Mesenchymal stem cell (in vitro differentiated cells and primary cell): Measurements from ENCODE around the gene WDR1.

Experiments used
- DNase-seq: peaks from one replicate; pipeline ENCODE4 v3.0.0-alpha.2; 2013
- H2AFZ ChIP-seq: one replicate; pipeline ENCODE4 v1.6.1; 2013; ENCODE audit warnings: low read depth, mild to moderate bottlenecking, control low read depth, inconsistent platforms, low read length, moderate library complexity
- H2AK5ac ChIP-seq: 2 replicates; pipeline ENCODE4 v1.6.1; 2013; ENCODE audit warnings: low read length, moderate library complexity, mild to moderate bottlenecking, inconsistent platforms; ENCODE audit not compliant: severe bottlenecking
- H2BK120ac ChIP-seq: one replicate; pipeline ENCODE4 v1.6.1; 2013; ENCODE audit warnings: low read depth, mild to moderate bottlenecking, inconsistent platforms, low read length, moderate library complexity
- H2BK12ac ChIP-seq, 2 experiments: one replicate each; pipeline ENCODE4 v1.6.1; 2013; ENCODE audit warnings: inconsistent platforms in 2 of 2, low read length in 2 of 2, mild to moderate bottlenecking in 2 of 2, moderate library complexity in 2 of 2, control low read depth in 1 of 2
- H2BK15ac ChIP-seq: one replicate; pipeline ENCODE4 v1.6.1; 2013; ENCODE audit warnings: mild to moderate bottlenecking, low read depth, inconsistent platforms; ENCODE audit not compliant: poor library complexity, severe bottlenecking
- H2BK5ac ChIP-seq: 2 replicates; pipeline ENCODE4 v1.6.1; 2013; ENCODE audit warnings: low read depth, mild to moderate bottlenecking, low read length, control low read depth, inconsistent platforms; ENCODE audit not compliant: poor library complexity, severe bottlenecking
- H3K14ac ChIP-seq, 2 experiments: one replicate each; pipeline ENCODE4 v1.6.1; 2013; ENCODE audit warnings: inconsistent platforms in 2 of 2, low read length in 2 of 2, control low read depth in 1 of 2, mild to moderate bottlenecking in 1 of 2, moderate library complexity in 1 of 2
- H3K18ac ChIP-seq, 2 experiments: one replicate each; pipeline ENCODE4 v1.6.1; 2013; ENCODE audit warnings: inconsistent platforms in 2 of 2, low read length in 2 of 2, control low read depth in 1 of 2, low read depth in 1 of 2, mild to moderate bottlenecking in 1 of 2
- H3K23ac ChIP-seq, 2 experiments: one replicate each; pipeline ENCODE4 v1.6.1; 2013; ENCODE audit warnings: inconsistent platforms in 2 of 2, low read length in 2 of 2, mild to moderate bottlenecking in 2 of 2, moderate library complexity in 2 of 2, control low read depth in 1 of 2
- H3K27ac ChIP-seq: 2 replicates; pipeline ENCODE4 v1.5.1; 2013; ENCODE audit warnings: mild to moderate bottlenecking, moderate library complexity, low read length, control low read depth, inconsistent platforms; ENCODE audit not compliant: poor library complexity, severe bottlenecking
- H3K27me3 ChIP-seq, 2 experiments: 2 replicates each; pipeline versions ENCODE4 v1.6.1 to v1.7.0; 2013; ENCODE audit warnings: low read length in 2 of 2, mild to moderate bottlenecking in 2 of 2, moderate library complexity in 2 of 2, control low read depth in 1 of 2, inconsistent platforms in 1 of 2; ENCODE audit not compliant: control insufficient read depth in 1 of 2, insufficient read depth in 1 of 2
- H3K36me3 ChIP-seq, 2 experiments: 2 replicates each; pipeline versions ENCODE4 v1.6.1 to v1.7.0; 2013; ENCODE audit warnings: low read length in 2 of 2, control low read depth in 1 of 2, inconsistent platforms in 1 of 2, low read depth in 1 of 2, mild to moderate bottlenecking in 1 of 2; ENCODE audit not compliant: insufficient read depth in 2 of 2, control insufficient read depth in 1 of 2
- H3K4ac ChIP-seq, 2 experiments: one replicate each; pipeline ENCODE4 v1.6.1; 2013; ENCODE audit warnings: inconsistent platforms in 2 of 2, low read length in 2 of 2, mild to moderate bottlenecking in 2 of 2, moderate library complexity in 2 of 2, control low read depth in 1 of 2, low read depth in 1 of 2
- H3K4me1 ChIP-seq: 2 replicates; pipeline ENCODE4 v1.6.1; 2013; ENCODE audit warnings: low read depth, low read length, control low read depth; ENCODE audit not compliant: control insufficient read depth, insufficient read depth
- H3K4me2 ChIP-seq: 2 replicates; pipeline ENCODE4 v1.6.1; 2013; ENCODE audit warnings: low read length, mild to moderate bottlenecking, inconsistent platforms; ENCODE audit not compliant: poor library complexity, severe bottlenecking
- H3K4me3 ChIP-seq, 2 experiments: 2 replicates each; pipeline versions ENCODE4 v1.5.1 to v1.7.0; 2013; ENCODE audit warnings: low read length in 2 of 2, mild to moderate bottlenecking in 2 of 2, control low read depth in 1 of 2, low read depth in 1 of 2; ENCODE audit not compliant: insufficient read depth in 1 of 2
- H3K79me1 ChIP-seq: replicated peaks from 2 replicates; pipeline ENCODE4 v1.6.1; 2013; ENCODE audit warnings: mild to moderate bottlenecking, control low read depth, low read length, inconsistent platforms; ENCODE audit not compliant: poor library complexity, severe bottlenecking
- H3K9ac ChIP-seq: 2 replicates; pipeline ENCODE4 v1.7.0; 2013; ENCODE audit warnings: mild to moderate bottlenecking, low read length, moderate library complexity
- H3K9me3 ChIP-seq: 2 replicates; pipeline ENCODE4 v1.7.0; 2013; ENCODE audit warnings: mild to moderate bottlenecking, low read length; ENCODE audit not compliant: control insufficient read depth
- H4K8ac ChIP-seq: one replicate; pipeline ENCODE4 v1.6.1; 2013; ENCODE audit warnings: inconsistent platforms, mild to moderate bottlenecking, low read length, moderate library complexity
- H4K91ac ChIP-seq: one replicate; pipeline ENCODE4 v1.6.1; 2013; ENCODE audit warnings: mild to moderate bottlenecking, low read length, inconsistent platforms
- WGBS: methylation state at CpG from one replicate; pipeline ENCODE4 v1.1.7; 2013; ENCODE audit warnings: mixed read lengths; 5-methylcytosine and 5-hydroxymethylcytosine counted together

WDR1 gene

GRCh38 chr4:10106421-10107039, 10.1 kb downstream of the WDR1 start:
- Histone ChIP-seq H3K18ac (peak overlapping the region; percentile 76 to 84), H3K27me3 (no peaks in the 10 kb centered on the region), H2BK15ac (peak overlapping the region; percentile 92), H2BK12ac (peak overlapping the region; percentile 23 to 70), H3K4me3 (peak overlapping the region in 1 of 2 experiments; percentile 63), H3K9me3 (no peaks in the 10 kb centered on the region), H3K79me1 (no peaks in the 10 kb centered on the region), H3K4me2 (peak overlapping the region; percentile 45), H3K4ac (peak overlapping the region; percentile 60 to 75), H3K14ac (peak overlapping the region in 1 of 2 experiments; percentile 73), H2BK5ac (peak overlapping the region; percentile 76), H2BK120ac (no peak overlapping the region), H3K4me1 (peaks cover 78% of the 10 kb centered on the region), H2AFZ (no peak overlapping the region), H4K8ac (peak overlapping the region; percentile 67), H4K91ac (peak overlapping the region; percentile 35), H3K9ac (peak overlapping the region; percentile 75), H3K36me3 (peaks cover 62 to 69% of the 10 kb centered on the region in 2 experiments), H2AK5ac (peak overlapping the region; percentile 72), H3K27ac (peak overlapping the region; percentile 92), H3K23ac (no peak overlapping the region)
- peak; percentile 95 for DNase-seq
- WGBS: 11% methylated on average over 11 of the region's 13 CpGs

- no peak for DNase-seq
- H2AFZ ChIP-seq: no peak overlapping the region
- H3K4me1 ChIP-seq: peaks cover 76% of the 10 kb centered on the region
- H2BK120ac ChIP-seq: no peak overlapping the region
- H3K36me3 ChIP-seq: peaks cover 62 to 69% of the 10 kb centered on the region in 2 experiments
- peak overlapping the region; percentile 72 for H2AK5ac ChIP-seq
- H3K79me1 ChIP-seq: no peaks in the 10 kb centered on the region
- H4K8ac ChIP-seq: no peak overlapping the region
- H3K27me3 ChIP-seq: no peaks in the 10 kb centered on the region
- H3K23ac ChIP-seq: no peak overlapping the region
- no peak overlapping the region for H4K91ac ChIP-seq
- H2BK15ac ChIP-seq: no peak overlapping the region
- no peaks in the 10 kb centered on the region for H3K9me3 ChIP-seq
- peak overlapping the region; percentile 92 for H3K27ac ChIP-seq
- peak overlapping the region in 1 of 2 experiments; percentile 73 for H3K14ac ChIP-seq
- peak overlapping the region in 1 of 2 experiments; percentile 23 for H2BK12ac ChIP-seq
- H3K4me3 ChIP-seq: peak overlapping the region in 1 of 2 experiments; percentile 63
- WGBS: 100% methylated on average over 1 of the region's 4 CpGs
- H3K4ac ChIP-seq: no peak overlapping the region
- peak overlapping the region; percentile 76 for H2BK5ac ChIP-seq
- peak overlapping the region in 1 of 2 experiments; percentile 76 for H3K18ac ChIP-seq
- peak overlapping the region; percentile 67 for H3K9ac ChIP-seq
- no peak overlapping the region for H3K4me2 ChIP-seq
Measured at GRCh38 chr4:10105920-10106319, 10.7 kb downstream of the WDR1 start.

GRCh38 chr4:10105421-10105820, 11.2 kb downstream of the WDR1 start:
- H2AFZ ChIP-seq: no peak overlapping the region

GRCh38 chr4:10104991-10105276, 11.7 kb downstream of the WDR1 start:
- no peaks in the 10 kb centered on the region for H3K9me3 ChIP-seq
- no peaks in the 10 kb centered on the region for H3K79me1 ChIP-seq
- peaks cover 79% of the 10 kb centered on the region for H3K4me1 ChIP-seq
- H3K4ac ChIP-seq: peak overlapping the region; percentile 3 to 27
- no peak overlapping the region for H2BK120ac ChIP-seq
- WGBS: 88% methylated on average over 6 of the region's 6 CpGs
- H3K27me3 ChIP-seq: no peaks in the 10 kb centered on the region
- no peak overlapping the region for H2BK15ac ChIP-seq
- peak overlapping the region in 1 of 2 experiments; percentile 88 for H3K18ac ChIP-seq
- H3K27ac ChIP-seq: no peak overlapping the region
- peak overlapping the region in 1 of 2 experiments; percentile 40 for H3K4me3 ChIP-seq
- H3K4me2 ChIP-seq: no peak overlapping the region
- H2BK12ac ChIP-seq: peak overlapping the region in 1 of 2 experiments; percentile 51
- no peak overlapping the region for H2AFZ ChIP-seq
- H3K14ac ChIP-seq: peak overlapping the region in 1 of 2 experiments; percentile 81
- no peak overlapping the region for H2AK5ac ChIP-seq
- no peak overlapping the region for H2BK5ac ChIP-seq
- H4K91ac ChIP-seq: no peak overlapping the region
- peak overlapping the region; percentile 57 for H3K9ac ChIP-seq
- H3K36me3 ChIP-seq: peaks cover 62 to 69% of the 10 kb centered on the region in 2 experiments
- H3K23ac ChIP-seq: no peak overlapping the region
- DNase-seq: no peak
- no peak overlapping the region for H4K8ac ChIP-seq

More at GRCh38 chr4:10105421-10105820, 11.2 kb downstream of the WDR1 start:
- Histone ChIP-seq H3K4me2 (no peak overlapping the region), H3K4ac (no peak overlapping the region), H3K4me1 (peaks cover 79% of the 10 kb centered on the region), H3K18ac (no peak overlapping the region), H2BK120ac (no peak overlapping the region), H2BK15ac (no peak overlapping the region), H3K23ac (no peak overlapping the region), H3K9ac (peak overlapping the region; percentile 57), H3K27me3 (no peaks in the 10 kb centered on the region), H3K27ac (peak overlapping the region; percentile 10), H3K14ac (no peak overlapping the region), H3K36me3 (peaks cover 62 to 69% of the 10 kb centered on the region in 2 experiments), H2BK12ac (no peak overlapping the region), H2AK5ac (no peak overlapping the region), H3K79me1 (no peaks in the 10 kb centered on the region), H4K91ac (no peak overlapping the region), H3K4me3 (peak overlapping the region in 1 of 2 experiments; percentile 40), H3K9me3 (no peaks in the 10 kb centered on the region), H2BK5ac (no peak overlapping the region), H4K8ac (no peak overlapping the region)
- DNase-seq: no peak
- WGBS: no CpG with 5 or more reads among the region's 4 CpGs
